IPS-18c (cell line): ENCODE results near the gene TMCO4.
"Not testable (repeated sequence)": the region's sequence is repeated elsewhere in the genome, so short reads cannot be mapped to it uniquely, and the experiment has no call there.

ENCODE experiments used
- H3K4me3 ChIP-seq: 2 replicates; pipeline ENCODE4 v1.7.0; 2013; ENCODE audit warnings: low read depth, mild to moderate bottlenecking, low read length, moderate library complexity; ENCODE audit not compliant: insufficient read depth
- H3K9me3 ChIP-seq: one replicate; pipeline ENCODE4 v1.6.1; 2013; ENCODE audit warnings: mild to moderate bottlenecking, low read length, moderate library complexity; ENCODE audit not compliant: control insufficient read depth, insufficient read depth

The TMCO4 gene

DNA sequence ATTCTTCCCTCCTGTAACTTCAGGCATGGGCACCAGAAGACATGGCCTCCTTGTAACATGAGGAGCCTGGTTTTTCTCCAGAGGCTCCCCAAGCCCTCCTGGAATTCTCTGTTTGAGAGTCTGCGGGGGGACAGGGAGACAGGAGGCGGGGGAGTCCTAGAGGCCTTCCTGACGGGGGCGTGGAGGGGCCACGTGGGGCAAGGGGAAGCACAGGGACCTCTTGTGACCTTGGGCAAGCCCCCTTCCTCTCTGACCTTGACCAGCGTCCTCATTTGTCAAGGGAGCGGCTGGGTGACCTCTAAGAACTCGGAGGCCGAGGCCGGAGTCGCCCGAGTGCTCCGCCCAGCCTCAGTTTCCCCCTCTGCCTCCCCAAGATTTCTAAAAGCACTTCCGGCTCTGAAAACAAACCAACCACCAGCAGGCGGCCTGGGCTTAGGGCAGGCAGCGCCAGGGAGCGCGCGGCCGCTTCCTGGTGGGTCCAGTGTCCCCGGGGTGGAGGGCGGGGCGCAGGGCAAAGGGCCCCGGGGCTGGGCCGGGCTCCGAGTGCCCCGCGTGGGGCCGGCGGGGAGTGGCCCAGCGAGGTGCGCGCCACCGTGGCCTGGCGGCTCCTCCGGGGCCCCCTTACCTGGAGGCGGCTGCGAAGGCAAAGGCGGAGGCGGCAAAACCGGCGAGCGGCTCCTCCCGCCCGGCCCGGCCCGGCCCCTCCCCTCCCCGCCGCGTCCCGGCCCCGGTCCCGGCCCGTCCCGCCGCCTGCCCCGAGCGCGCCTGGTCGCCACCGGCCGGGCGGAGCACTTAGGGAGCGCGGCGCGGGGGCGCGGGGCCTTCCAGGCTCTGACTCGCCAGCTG is at the start of gene TMCO4:
Gene TMCO4, minus strand, starts transcription at position 687 of the 846 bp plus-strand sequence. CDS start 19,158 bp downstream, outside the sequence.
- H3K9me3 ChIP-seq = no peaks in the 10 kb centered on the region
- H3K4me3 ChIP-seq = peak within 1 kb of the TSS; percentile 47

DNA sequence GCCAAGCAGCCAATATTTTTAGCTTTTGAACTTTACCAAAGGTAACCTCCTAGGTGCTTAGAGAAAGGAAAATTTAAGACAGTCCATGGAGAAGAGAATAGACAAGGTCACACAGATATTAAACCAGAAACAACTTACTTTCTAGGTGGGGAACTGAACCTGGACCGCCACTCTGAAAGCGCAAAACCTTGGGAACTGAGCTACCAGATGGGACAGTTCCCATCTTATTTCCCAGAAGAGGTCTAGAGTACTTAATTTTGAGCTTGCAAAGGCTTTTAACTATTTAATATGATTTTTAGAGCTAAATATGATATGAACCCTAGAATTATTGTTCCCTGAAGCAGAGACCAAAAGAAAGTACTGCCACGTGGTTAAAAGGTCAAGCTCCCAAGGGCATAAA is 49.6 kb upstream of the TMCO4 start:
- not testable (repeated sequence) for H3K9me3 ChIP-seq

GRCh38 chr1:19847334-19847733 is 47.6 kb upstream of the TMCO4 start:
- not testable (repeated sequence) for H3K9me3 ChIP-seq, H3K4me3 ChIP-seq

More for the DNA sequence above, 49.6 kb upstream of the TMCO4 start:
- H3K4me3 ChIP-seq = not testable (repeated sequence)

GRCh38 chr1:19846338-19846737 is 46.6 kb upstream of the TMCO4 start:
- no peak overlapping the region for H3K4me3 ChIP-seq
- H3K9me3 ChIP-seq = no peaks in the 10 kb centered on the region

DNA sequence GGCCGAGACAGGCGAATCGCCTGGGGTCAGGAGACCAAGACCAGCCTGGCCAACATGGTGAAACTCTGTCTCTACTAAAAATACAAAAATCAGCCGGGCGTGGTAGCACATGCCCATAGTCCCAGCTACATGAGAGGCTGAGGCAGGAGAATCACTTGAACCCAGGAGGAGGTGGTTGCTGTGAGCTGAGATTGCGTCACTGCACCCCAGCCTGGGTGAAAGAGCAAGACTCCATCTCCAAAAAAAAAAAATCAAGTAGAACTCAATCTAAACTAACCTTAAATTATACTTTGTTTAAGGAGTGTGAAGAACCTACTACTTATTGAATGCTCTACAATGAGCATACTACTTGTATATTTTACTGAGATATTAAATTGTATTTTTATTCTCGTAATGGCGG is 45.8 kb upstream of the TMCO4 start:
- no peaks in the 10 kb centered on the region for H3K9me3 ChIP-seq

GRCh38 chr1:19844731-19845495 is 45.2 kb upstream of the TMCO4 start:
- no peak overlapping the region for H3K4me3 ChIP-seq

More for the DNA sequence above, 45.8 kb upstream of the TMCO4 start:
- H3K4me3 ChIP-seq = no peak overlapping the region

DNA sequence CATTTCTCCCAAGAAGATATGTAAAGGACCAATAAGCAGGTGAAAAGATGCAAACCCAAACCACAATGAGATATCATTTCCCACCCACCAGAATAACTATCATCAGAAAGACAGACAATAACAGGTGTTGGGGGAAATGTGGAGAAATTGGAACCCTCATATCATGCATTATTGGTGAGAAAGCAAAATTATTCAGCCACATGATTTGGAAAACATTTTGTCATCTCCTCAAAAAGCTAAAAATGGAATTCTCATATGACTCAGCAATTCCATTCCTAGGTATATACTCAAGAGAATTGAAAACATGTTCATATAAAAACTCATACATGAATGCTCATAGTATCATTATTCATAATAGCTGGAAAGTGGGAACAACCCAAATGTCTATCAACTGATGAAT is 40.5 kb upstream of the TMCO4 start:
- Histone ChIP-seq H3K4me3 (no peak overlapping the region), H3K9me3 (no peaks in the 10 kb centered on the region)

More at GRCh38 chr1:19844731-19845495, 45.2 kb upstream of the TMCO4 start:
- H3K9me3 ChIP-seq = no peaks in the 10 kb centered on the region

GRCh38 chr1:19837866-19838265 is 38.1 kb upstream of the TMCO4 start:
- Histone ChIP-seq H3K9me3 (no peaks in the 10 kb centered on the region), H3K4me3 (no peak overlapping the region)

DNA sequence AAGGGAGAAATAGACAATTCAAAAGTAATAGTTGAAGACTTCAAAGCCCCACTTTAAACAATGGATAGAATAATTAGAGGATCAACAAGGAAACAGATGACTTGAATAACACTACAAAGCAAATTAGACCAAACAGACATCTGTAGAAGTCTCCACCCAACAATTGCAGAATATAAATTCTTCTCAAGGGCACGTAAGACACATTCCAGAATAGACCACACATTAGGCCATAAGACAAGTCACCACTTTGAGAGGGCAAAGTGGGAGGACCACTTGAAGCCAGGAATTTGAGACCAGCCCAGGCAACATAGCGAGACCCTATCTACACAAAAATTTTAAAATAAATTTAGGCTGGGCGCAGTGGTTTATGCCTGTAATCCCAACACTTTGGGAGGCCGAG is 35.9 kb upstream of the TMCO4 start:
- H3K9me3 ChIP-seq = peaks cover 3% of the 10 kb centered on the region
- H3K4me3 ChIP-seq = no peak overlapping the region

DNA sequence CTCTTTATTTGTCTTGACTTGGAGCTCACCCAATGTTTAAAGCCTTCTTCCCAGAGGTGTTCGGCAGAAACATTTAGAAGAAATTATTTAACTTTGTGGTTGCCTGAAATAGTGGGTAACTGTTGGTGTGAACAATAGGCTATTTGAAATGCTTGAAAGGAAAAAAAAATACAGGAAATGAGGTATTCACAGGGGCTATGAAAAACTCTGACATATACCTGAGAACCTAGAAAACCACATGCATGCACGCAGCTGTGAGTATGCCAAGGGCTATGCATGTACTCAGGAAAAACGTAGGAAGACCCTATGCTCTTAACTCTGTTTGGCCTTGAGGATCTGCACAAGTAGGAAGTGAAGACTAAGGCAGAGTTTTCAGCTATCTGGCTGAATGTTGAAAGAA is 31.7 kb upstream of the TMCO4 start:
- Histone ChIP-seq H3K9me3 (peaks cover 3% of the 10 kb centered on the region), H3K4me3 (no peak overlapping the region)

- H3K4me3 ChIP-seq = no peak overlapping the region
- H3K9me3 ChIP-seq = peaks cover 3% of the 10 kb centered on the region
Measured at GRCh38 chr1:19828546-19828945, 28.8 kb upstream of the TMCO4 start.

DNA sequence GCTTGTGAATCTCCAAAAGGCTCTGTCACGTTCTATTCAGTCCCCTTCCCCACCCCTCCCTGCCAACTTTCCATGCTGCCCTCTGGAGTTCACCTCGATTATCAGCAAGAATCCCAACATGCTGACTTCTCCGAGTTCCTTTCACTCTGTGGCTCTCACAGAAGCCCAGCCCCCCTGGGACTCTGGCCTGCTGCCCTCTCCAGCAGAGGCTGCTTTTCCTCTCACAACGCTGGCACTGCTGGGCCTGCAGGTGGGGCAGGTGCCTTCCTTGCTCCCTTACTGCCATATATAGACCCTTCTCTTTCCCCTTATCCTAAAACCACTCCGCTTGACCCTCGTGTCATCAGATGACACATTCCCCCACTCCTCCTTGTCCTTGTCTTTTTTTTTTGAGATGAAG is 25.6 kb upstream of the TMCO4 start:
- Histone ChIP-seq H3K4me3 (no peak overlapping the region), H3K9me3 (no peaks in the 10 kb centered on the region)

GRCh38 chr1:19824541-19824940 is 24.8 kb upstream of the TMCO4 start:
- H3K4me3 ChIP-seq = no peak overlapping the region
- H3K9me3 ChIP-seq = no peaks in the 10 kb centered on the region

DNA sequence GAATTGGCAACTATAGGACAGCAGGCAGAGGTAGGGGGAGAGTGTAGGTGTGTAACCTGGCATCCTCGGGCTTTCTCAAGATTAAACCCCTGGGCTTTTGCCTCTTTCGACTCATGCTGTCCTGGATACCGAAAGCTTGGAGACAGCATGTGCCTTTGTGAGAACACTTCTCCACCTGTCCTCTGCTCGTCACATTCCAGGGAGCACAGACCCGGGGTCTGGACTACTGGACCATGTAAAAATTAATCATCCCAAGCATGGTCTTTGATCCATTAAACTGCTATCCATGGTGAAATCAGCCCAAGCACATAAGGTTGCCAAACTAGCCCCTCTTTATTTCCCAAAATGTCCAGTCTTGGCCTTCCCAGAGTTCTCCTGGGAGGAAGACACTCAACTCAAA is 24.3 kb upstream of the TMCO4 start:
- Histone ChIP-seq H3K9me3 (no peaks in the 10 kb centered on the region), H3K4me3 (no peak overlapping the region)

GRCh38 chr1:19819701-19820100 is 20.0 kb upstream of the TMCO4 start:
- Histone ChIP-seq H3K9me3 (no peaks in the 10 kb centered on the region), H3K4me3 (no peak overlapping the region)

DNA sequence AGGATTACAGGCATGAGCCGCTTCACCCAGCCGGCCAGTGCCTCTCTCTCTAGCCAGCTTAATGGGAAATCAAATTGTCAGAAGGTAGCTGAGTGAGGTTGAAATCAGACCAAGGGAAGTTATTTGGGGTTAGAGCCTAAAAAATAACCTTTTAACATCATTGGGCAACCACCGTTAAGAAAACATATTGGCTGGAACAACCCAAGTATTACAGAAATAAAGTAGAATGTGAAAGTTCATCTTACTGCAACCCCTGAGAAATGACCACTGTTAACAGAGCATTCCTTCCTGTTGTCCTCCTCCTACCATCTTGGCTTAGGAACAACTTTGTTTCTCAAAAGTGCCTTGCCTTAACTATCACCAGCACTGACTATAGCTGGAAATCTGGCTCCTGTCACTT is 18.6 kb upstream of the TMCO4 start:
- no peaks in the 10 kb centered on the region for H3K9me3 ChIP-seq
- no peak overlapping the region for H3K4me3 ChIP-seq

DNA sequence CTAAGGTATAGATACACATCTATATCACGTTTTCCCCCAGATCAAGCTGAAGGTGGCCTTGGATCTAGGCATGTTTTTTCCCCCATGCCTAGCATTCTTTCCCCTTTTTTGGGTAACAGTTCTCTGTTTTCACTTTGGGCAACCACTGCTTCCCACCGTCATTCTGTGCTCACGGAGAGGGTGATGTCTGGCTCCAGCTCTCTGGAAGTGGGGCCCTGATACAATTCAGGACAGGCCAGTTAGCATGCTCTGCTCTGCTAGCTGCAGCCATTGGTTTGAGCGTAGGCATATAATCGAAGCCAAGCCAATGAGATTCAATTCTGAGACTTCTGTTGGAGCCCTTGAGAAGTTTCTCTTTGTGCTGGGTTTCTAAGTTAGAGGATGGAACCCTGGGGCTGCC is 17.4 kb upstream of the TMCO4 start:
- Histone ChIP-seq H3K9me3 (no peaks in the 10 kb centered on the region), H3K4me3 (no peak overlapping the region)

DNA sequence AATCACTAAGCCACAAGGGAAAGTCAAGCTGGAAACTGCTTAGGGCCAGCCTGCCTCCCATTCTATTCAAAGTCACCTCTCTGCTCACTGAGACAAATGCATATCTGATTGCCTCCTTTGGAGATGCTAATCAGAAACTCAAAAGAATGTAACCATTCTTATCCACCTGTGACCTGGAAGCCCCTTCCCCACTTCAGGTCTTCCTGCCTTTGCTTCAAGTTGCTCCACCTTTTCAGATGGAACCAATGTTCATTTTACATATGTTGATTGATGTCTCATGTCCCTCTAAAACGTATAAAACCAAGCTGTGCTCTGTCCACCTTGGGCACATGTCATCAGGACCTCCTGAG is 17.0 kb upstream of the TMCO4 start:
- H3K9me3 ChIP-seq = not testable (repeated sequence)
- H3K4me3 ChIP-seq = peak overlapping the region; percentile 2; the same call in 1 of the 2 replicates
